ENCODE measurements around the gene OGFOD3.
A peak's percentile ranks its signal among the peaks of the same experiment; 100 is the strongest.
"Not testable (repeated sequence)": the region's sequence is repeated elsewhere in the genome, so short reads cannot be mapped to it uniquely, and the experiment has no call there.

Gene OGFOD3, protein sequence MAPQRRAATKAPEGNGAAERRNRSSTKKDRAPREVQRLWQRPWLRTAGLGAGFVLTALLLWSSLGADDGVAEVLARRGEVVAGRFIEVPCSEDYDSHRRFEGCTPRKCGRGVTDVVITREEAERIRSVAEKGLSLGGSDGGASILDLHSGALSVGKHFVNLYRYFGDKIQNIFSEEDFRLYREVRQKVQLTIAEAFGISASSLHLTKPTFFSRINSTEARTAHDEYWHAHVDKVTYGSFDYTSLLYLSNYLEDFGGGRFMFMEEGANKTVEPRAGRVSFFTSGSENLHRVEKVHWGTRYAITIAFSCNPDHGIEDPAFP

GRCh38 chr17:82418001-82418986 lies at the start of gene OGFOD3, which contains the start of gene HEXD:
OGFOD3 (minus strand) TSS chr17:82418586; CDS start chr17:82418485, 101 bp downstream.
HEXD (plus strand) TSS chr17:82418347; CDS start chr17:82419800, 1,453 bp downstream.
- peak; percentile 66 to 90 (median 76) for DNase-seq (ENCODE audit: low read depth in 2 of 3, low spot score in 2 of 3)

DNA sequence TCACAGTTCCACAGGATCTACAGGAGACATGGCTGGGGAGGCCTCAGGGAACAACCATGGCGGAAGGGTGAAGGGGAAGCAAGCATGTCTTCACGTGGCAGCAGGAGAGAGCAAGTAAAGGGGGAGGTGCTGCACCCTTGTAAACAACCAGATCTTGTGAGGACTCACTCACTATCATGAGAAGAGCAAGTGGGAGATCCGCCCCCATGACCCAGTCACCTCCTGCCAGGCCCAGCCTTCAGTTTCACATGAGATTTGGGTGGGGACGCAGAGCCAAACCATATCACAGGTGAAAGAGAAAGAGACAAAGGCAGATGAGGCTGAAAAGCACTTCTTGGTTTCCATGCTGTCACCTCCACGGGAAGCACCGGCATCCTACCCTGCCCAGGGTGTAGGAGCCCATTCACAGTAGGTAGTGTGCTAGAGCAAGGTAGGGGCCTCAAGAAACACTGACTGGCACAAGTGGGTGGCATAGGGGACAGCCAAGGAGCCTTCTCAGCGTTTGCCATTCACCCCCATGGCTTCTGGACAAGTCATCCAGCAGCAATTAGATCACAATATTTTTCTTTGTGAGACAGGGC lies 46.7 kb upstream of the OGFOD3 start:
- no peak for DNase-seq (ENCODE audit: low read depth in 2 of 3, low spot score in 2 of 3)

GRCh38 chr17:82464567-82464929 lies 46.2 kb upstream of the OGFOD3 start:
- DNase-seq (ENCODE audit: low read depth in 2 of 3, low spot score in 2 of 3) = no peak

DNA sequence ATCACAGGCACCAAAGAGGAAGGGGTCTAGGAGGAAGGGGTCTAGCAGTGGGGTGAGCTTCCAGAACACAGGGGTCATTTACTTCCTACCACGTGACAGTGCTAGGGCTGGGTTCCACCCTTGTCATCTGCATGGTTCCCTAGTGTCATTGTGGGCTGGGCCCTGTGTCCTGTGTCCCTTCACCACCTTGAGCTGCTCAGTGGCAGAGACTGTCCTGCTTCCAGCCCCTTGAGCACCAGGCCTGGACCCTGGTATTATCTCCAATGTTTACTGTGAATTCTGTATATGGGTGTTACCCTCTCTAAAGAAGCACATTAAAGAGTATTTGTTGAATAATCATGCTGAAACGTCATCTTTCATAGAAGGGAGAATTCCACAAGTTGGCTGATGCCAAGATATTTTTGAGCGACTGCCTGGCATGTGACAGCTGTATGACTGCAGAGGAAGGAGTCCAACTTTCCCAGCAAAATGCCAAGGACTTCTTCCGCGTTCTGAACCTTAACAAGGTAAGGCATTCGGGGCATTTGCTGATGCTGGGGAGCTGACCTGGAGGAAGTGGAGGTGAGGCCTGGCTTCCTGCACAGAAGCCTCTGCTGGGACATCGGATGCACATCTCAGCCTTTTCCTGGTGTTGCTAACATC lies 45.7 kb upstream of the OGFOD3 start:
- no peak for DNase-seq (ENCODE audit: low read depth in 2 of 3, low spot score in 2 of 3)

- DNase-seq (ENCODE audit: low read depth in 2 of 3, low spot score in 2 of 3) = no peak
Measured at GRCh38 chr17:82463391-82463790, 45.0 kb upstream of the OGFOD3 start.

- no peak for DNase-seq (ENCODE audit: low read depth in 2 of 3, low spot score in 2 of 3)
Measured at GRCh38 chr17:82461827-82462524, 43.6 kb upstream of the OGFOD3 start.

- not testable (repeated sequence) for DNase-seq (ENCODE audit: low read depth in 2 of 3, low spot score in 2 of 3)
Measured at GRCh38 chr17:82459936-82460335, 41.5 kb upstream of the OGFOD3 start.

GRCh38 chr17:82458885-82459424 lies 40.6 kb upstream of the OGFOD3 start:
- peak in 1 of 3 experiments; percentile 23 for DNase-seq (ENCODE audit: low read depth in 2 of 3, low spot score in 2 of 3)

DNA sequence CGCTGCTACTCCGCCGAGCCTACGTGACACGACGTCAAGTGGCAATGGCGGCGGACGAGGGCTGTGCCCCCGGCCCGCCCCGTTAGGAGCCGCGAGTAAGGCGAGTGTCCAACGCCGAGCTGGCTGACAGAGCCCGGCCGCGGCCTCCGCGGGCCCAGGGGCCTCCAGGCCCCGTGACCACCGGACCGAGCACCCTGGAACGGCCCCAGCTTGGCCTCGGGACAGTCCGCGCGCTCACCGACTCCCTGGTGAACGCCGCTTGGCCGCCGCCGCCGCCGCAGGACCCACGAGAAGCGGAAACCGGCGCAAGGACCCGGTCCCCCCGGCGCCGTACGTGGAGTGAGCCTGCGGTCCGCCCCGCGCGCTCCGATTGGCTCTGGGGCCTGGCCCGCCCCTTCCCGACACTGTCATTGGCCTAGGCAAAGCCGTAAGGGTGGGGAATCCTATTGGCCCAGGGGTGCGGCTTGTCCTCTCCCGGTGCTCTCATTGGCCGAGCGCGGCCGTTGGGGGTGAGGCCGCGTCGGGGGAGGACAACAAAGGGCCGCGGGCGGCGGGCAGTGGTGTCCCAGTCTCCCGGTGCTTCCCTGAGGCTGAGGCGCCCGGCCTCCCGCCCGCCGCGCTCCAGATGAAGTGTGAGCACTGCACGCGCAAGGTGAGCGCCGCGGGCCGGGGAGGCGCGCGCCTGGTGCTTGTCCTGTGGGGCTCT lies 39.9 kb upstream of the OGFOD3 start, which contains the start of gene NARF:
NARF (plus strand) TSS at position 563 of the 706 bp plus-strand sequence; CDS start at position 626, 63 bp downstream.
- DNase-seq (ENCODE audit: low read depth in 2 of 3, low spot score in 2 of 3) = peak; percentile 88 to 96 (median 89)

DNA sequence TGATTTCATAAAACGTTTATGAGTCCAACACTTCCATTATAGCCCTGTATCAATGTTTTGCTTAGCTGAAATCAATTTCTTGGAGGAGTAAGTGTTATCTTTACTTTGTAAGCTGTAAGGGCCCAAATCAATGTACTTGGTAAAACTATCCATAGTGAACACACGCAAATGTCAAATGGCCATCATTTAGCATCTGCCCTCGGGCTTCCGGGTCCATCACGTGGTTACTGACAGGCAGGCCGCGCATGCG lies 39.5 kb upstream of the OGFOD3 start:
- DNase-seq (ENCODE audit: low read depth in 2 of 3, low spot score in 2 of 3) = no peak

GRCh38 chr17:82457073-82457928 lies 38.9 kb upstream of the OGFOD3 start:
- no peak for DNase-seq (ENCODE audit: low read depth in 2 of 3, low spot score in 2 of 3)

DNA sequence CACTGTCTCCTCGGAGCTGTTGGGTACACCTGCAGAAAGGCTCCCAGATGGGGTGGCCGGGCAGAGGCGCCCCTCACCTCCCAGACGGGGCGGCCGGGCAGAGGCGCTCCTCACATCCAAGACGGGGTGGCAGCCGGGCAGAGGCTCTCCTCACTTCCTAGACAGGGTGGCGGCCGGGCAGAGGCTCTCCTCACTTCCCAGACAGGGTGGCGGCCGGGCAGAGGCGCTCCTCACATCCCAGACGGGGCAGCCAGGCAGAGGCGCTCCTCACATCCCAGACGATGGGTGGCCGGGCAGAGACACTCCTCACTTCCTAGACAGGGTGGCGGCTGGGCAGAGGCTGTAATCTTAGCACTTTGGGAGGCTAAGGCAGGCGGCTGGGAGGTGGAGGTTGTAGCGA lies 35.3 kb upstream of the OGFOD3 start:
- DNase-seq (ENCODE audit: low read depth in 2 of 3, low spot score in 2 of 3) = not testable (repeated sequence)

GRCh38 chr17:82453151-82453550 lies 34.8 kb upstream of the OGFOD3 start:
- DNase-seq (ENCODE audit: low read depth in 2 of 3, low spot score in 2 of 3) = not testable (repeated sequence)

DNA sequence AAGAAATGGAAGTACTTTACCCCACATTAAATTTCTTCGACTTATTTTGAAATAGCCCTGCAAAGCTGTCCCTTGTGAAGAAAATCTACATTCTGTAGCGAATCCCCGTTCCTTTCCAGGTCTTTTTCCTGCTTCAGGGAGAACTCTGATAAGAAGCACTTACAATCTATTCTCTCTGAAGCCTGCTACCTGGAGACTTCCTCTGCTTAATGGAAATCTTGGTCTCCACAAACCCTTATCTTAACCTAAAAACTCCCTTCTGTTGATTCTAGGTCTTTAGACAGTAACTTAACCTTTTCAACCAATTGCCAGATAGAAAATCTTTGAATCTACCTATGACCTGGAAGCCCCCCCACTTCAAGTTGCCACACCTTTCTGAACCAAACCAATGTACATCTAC lies 33.8 kb upstream of the OGFOD3 start:
- no peak for DNase-seq (ENCODE audit: low read depth in 2 of 3, low spot score in 2 of 3)

DNA sequence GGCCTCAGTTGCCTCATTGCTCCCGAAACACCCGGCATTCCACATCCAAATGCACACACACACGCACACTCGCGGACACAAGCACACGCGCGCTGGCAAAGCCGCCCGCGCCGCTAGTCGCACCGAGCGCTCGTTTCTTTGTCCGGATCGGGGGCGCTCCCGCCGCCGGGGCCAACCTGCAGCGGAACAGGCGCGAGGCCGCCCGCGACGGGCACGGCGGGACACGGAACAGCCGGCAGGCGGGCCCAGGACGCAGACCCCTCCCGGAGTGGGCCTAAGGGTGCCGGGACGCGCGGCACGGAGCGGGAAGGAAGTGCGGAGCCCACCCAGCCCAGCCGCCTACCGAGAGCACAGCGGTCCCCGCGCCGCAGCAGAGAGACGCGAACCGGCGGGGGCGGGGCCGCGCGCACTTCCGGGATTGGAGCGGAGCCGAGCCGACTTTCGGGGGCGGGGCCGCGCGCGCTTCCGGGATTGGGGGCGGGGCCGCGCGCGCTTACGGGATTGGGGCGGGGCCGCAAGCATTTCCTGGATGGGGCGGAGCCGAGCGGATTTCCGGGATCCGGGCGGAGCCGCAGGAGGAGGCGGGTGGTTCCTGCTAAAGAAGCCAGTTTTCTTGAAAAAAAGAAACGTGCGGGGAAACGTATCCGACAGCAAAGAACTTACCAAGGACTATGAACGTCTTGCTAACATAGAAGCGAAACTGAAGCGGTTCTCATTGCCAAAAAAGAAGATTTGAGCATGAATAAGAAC lies 32.1 kb upstream of the OGFOD3 start, which contains the start of gene CYBC1:
CYBC1 (minus strand) TSS at position 396 of the 750 bp plus-strand sequence. CDS start 1,498 bp downstream, outside the sequence.
- peak; percentile 89 to 96 (median 94) for DNase-seq (ENCODE audit: low read depth in 2 of 3, low spot score in 2 of 3)

- DNase-seq (ENCODE audit: low read depth in 2 of 3, low spot score in 2 of 3) = peak in 2 of 3 experiments; percentile 26 to 27
Measured at GRCh38 chr17:82449883-82450356, 31.5 kb upstream of the OGFOD3 start.

GRCh38 chr17:82449131-82449882 lies 30.9 kb upstream of the OGFOD3 start:
- DNase-seq (ENCODE audit: low read depth in 2 of 3, low spot score in 2 of 3) = peak; percentile 31 to 54 (median 37)
